ENCODE measurements around the gene ELAVL2. TPM values are rescaled to one million over a fixed set of nuclear protein-coding genes. Genes with fewer than 3 reads are reported as not detected.

Gene ELAVL2
- total RNA-seq, 1 donor from 2014 or later = not detected

- intact Hi-C loops (cut with micrococcal nuclease) = loop anchor here (10.0 kb wide), 1 partner anchor 141 kb away; the partner anchor contains the start of gene ELAVL2
- DNase-seq (no peak), ATAC-seq (no peak)
These were observed 142.4 kb downstream of the ELAVL2 start for GRCh38 chr9:23683611-23684061.

DNA sequence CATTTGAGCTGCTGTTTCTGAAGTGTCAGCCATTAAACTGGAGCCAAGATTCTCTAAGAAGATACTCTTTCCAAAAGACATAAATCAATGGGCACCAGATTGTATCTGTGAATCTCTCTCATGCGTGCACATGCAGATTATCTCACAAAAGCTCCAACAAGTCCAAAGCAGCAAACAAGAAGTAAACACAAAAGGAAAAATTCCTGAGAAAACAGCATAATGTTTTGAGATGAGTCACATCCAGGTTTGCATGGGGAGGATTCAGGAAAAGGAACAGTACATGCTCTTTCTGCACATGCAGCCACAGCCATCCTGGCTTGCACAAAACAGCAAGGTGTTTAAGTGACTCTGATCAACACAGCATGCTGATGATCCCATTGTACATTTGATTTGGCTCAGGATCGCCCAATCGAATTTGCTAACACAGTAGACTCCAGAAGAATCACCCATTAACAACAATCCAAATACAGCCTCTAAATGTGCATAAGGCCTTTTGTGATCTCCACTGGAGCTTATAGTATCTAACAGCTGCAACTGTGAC lies 143.1 kb downstream of the ELAVL2 start:
- intact Hi-C loops (cut with micrococcal nuclease) = loop anchor here (10.0 kb wide), 1 partner anchor 142 kb away; the partner anchor contains the start of gene ELAVL2
- ATAC-seq = no peak
- DNase-seq = no peak

DNA sequence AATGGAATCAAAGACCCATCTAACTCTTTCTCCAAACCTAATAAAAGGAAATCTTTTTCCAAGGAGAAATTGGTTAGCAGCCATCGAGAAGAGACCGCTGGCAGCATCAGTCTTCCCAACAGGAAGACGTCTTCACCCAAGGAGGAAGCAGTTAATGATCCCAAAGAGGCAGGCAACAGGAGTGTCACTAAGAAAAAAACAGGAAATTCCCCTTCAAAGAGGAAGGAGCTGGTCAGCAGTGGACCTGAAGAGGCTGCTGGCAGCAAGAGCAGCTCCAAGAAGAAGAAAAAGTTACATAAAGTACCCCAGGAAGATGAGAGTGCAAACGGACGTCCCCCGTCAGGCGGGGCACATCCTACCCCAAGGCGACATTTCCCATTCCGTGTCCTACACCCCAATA lies 143.7 kb downstream of the ELAVL2 start:
- DNase-seq = no peak
- intact Hi-C loops (cut with micrococcal nuclease) = loop anchor here (10.0 kb wide), 1 partner anchor 142 kb away; the partner anchor contains the start of gene ELAVL2
- ATAC-seq = no peak

- no peak for DNase-seq
- no peak for ATAC-seq
- intact Hi-C loops (cut with micrococcal nuclease) = no loop called here
These were observed 148.6 kb downstream of the ELAVL2 start for GRCh38 chr9:23677446-23677845.

- intact Hi-C loops (cut with micrococcal nuclease) = no loop called here
- no peak for ATAC-seq
- DNase-seq = no peak
These were observed 151.9 kb downstream of the ELAVL2 start for GRCh38 chr9:23674016-23674585.

DNA sequence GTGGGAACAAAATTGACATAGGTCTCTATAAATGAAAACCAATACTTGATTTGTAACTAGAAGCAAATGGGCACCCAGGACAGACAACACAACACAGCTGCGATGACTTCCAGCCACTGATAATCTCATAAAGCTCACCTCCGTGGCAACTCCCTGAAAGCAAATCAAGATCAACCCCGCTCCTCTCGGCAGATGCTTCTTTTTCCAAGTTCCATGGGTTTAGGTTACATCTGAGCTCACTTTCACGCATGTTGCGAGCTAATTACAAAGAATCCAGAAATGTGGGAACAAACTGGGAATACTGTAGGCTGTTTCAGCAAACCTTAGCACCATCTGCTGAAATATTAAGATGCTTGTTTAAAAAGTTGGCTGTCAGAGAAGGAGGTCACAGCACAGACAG lies 153.9 kb downstream of the ELAVL2 start:
- DNase-seq = no peak
- ATAC-seq = no peak
- intact Hi-C loops (cut with micrococcal nuclease) = no loop called here

DNA sequence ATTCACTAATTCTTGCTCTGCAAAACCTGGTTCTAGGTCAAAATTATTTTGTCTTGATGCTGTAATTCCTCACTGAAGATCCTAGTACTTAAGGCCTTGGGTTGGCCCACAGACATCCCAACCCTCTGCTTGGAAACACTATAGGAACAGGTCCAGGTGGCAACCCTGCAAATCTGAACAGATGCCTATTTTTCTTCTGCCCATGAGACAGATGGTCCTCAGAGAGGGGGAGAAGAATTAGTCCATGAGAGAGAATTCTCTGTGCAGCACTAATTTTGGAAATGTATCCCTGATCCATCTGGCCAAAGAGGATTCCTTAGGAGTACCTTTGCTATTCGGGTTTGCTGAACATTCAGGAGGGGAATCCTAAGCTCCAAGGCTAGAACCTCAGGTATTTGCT lies 156.3 kb downstream of the ELAVL2 start:
- intact Hi-C loops (cut with micrococcal nuclease) = no loop called here
- ATAC-seq = no peak
- no peak for DNase-seq

DNA sequence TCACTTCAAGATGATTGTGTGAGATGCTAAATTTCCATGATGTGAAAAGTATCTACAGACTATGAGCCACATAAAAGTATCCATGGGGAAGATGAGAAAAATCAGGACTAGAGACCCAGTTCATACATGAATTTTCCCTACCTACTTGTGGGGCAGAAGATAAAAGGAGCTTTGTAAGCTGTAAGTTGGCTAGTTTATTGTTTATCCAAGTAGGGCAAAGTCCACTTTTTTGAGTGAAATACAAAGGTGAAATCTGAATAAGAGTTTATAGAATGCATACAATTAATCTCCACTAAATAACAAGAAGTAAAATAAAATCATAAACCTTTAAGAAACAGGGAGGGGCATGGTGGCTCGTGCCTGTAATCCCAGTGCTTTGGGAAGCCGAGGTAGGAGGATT lies 160.4 kb downstream of the ELAVL2 start:
- no peak for DNase-seq
- ATAC-seq = no peak
- intact Hi-C loops (cut with micrococcal nuclease) = no loop called here

DNA sequence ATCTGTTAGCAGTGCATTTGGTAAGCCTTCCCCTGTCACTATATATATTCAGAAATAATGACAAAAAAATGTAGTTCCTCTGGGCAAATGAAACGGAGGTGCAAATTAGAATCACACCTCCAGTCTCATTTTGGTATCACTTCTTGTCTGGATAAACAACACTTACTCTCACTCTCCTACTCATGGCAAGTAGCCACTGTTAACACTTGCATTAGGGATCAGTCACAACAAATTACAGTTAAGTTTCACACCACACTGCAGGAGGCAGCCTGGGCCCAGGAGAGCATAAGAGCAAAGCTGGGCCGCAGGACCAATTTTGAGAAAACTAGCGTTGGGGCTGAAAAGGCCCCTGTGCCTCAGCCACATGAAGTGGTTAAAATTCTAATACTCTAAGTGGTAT lies 161.0 kb downstream of the ELAVL2 start:
- no peak for ATAC-seq
- intact Hi-C loops (cut with micrococcal nuclease) = no loop called here
- no peak for DNase-seq

DNA sequence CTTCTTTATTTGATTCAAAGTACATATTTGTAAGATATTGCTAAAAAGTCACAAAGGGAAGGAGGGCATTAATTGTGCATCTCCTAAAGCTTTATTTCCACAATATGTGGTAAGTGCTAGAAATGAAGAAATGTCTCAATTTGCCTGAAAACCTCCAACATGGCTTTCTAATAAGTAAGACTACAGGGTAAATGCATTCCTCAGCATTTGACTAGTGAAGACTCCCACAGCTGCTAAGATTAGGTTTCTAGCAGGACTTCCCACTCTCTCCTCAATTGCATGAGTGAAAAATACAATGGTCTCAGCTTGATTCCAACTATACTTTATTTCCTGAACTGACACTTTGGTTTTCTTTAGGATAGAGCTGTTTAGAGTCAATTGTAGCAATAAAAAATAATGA lies 162.1 kb downstream of the ELAVL2 start:
- DNase-seq (no peak), ATAC-seq (no peak)
- intact Hi-C loops (cut with micrococcal nuclease) = no loop called here

DNA sequence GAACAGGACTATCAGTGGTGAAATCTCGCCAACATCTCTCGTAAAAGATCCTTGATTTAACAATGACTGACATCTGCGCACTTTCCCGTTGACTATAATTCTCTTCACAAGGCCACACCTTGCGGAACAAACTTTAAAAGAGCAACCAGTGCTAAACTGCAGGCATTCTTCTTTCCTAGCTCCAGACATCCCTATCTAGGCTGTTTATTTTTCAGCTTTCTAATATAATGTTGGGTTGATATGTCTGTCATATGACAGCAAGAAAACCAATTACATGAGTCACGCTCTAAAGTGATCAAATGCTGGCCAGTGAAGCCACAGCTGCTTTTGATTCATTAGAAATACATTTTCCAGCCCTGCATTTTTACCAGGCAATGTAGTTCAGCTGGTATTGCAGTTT lies 162.5 kb downstream of the ELAVL2 start:
- ATAC-seq = no peak
- intact Hi-C loops (cut with micrococcal nuclease) = no loop called here
- DNase-seq = no peak

GRCh38 chr9:23663125-23663524 lies 162.9 kb downstream of the ELAVL2 start:
- no peak for DNase-seq
- intact Hi-C loops (cut with micrococcal nuclease) = no loop called here
- no peak for ATAC-seq

DNA sequence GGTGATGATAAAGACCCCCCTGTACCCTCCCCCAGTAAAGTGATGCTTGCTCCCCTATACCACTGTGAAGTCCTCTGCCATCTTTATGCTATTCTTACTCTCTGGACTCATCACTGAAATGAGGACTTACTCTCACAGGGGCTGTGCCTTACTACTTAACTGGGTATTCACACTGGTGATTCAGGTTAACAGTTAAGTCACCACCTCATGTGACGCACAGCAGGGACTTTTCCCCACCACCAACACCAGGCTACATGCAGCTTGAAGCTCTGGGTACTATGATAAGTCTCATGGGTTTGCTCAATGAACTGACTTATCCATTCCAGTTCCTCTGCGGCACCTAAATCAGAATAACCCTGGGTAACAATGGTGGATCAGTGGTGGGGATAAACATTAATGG lies 163.7 kb downstream of the ELAVL2 start:
- intact Hi-C loops (cut with micrococcal nuclease) = no loop called here
- no peak for ATAC-seq

GRCh38 chr9:23659346-23660006 lies 166.6 kb downstream of the ELAVL2 start:
- ATAC-seq (no peak), DNase-seq (no peak)
- intact Hi-C loops (cut with micrococcal nuclease) = no loop called here

More for the DNA sequence above, 163.7 kb downstream of the ELAVL2 start:
- DNase-seq = no peak

DNA sequence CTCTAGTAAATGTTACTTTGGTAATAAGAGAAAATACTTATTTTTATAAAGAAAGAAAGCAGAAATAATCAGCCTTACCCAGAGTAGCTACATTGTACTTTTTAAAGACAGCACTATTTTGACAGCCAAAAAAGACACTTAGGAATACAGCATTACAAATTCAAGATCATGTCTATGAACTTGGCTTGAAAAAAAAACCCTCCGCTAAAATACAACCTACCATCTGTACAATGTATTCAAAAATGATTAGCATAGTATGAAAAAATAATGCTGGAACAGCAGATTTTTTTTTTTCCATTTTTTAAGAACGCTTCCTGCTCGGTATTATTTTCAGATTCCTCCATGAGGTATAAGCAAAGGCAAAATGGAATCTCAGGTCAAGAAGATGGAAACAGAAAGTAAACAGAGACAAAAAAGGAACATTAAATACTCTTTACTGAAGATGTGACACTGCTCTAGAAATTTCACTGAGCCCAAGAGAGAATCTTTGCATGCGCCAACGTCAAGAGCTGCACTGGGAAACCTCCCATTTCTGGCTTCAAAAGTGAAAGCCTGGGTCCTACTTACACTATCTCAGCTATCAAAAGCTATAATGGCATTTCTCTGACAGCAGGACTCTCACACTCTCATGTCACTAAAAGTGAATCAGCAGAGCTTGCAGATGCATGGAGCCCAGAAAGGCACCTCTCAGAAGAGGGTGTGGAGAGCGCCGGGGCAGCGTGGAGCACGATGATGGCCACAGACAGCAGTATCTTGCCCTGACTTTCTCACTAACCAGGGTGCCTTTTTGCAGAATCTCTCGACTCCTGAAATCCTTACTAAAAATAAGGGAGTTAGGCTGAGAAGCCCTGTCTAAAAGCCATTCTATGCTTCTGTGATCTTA lies 167.4 kb downstream of the ELAVL2 start:
- DNase-seq (no peak), ATAC-seq (peak; percentile 63)

GRCh38 chr9:23651051-23651450 lies 175.0 kb downstream of the ELAVL2 start:
- DNase-seq (no peak), ATAC-seq (no peak)
- intact Hi-C loops (cut with micrococcal nuclease) = no loop called here

More for the DNA sequence above, 167.4 kb downstream of the ELAVL2 start:
- intact Hi-C loops (cut with micrococcal nuclease) = no loop called here

- intact Hi-C loops (cut with micrococcal nuclease) = no loop called here
- ATAC-seq (no peak), DNase-seq (no peak)
These were observed 177.4 kb downstream of the ELAVL2 start for GRCh38 chr9:23648651-23649050.

DNA sequence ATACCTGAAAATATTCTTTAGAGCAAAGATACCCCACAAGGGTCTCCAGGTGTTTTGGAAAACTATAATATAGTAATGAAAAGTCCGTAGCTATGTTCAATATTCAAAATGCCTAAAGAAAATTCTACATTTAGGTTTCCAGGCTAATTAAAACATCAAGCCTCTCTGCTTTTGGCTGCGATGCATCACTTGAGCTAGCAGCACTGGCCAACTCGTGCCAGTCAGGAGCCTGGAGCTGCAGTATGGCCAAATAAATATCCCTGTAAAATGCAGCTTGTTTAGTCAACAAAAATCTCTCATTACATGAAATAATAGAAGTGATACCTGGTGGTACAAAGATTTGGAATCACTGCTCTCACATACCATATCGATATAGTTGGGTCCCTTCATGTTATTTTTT lies 181.1 kb downstream of the ELAVL2 start:
- DNase-seq (no peak), ATAC-seq (no peak)
- intact Hi-C loops (cut with micrococcal nuclease) = no loop called here

- intact Hi-C loops (cut with micrococcal nuclease) = no loop called here
- DNase-seq (no peak), ATAC-seq (no peak)
These were observed 181.7 kb downstream of the ELAVL2 start for GRCh38 chr9:23644326-23644725.
